HCT116 (cell line): Measurements from ENCODE around the gene AATF. TPM values are rescaled to one million over a fixed set of nuclear protein-coding genes. Genes with fewer than 3 reads are reported as not detected.

Source experiments
- ATAC-seq: fragments of 200-7000 bp; cut with Tn5 transposase; 2 replicates; pipeline ENCODE4 v1.9.1; 2020; ENCODE audit warnings: mild to moderate bottlenecking, moderate library complexity
- BruUV-seq: library from RNA; stranded (reverse); fragments of 400-500 nt; replicated peaks from 2 replicates; lab custom pipeline; 2021; lab: Mats Ljungman, UMichigan
- CTCF ChIA-PET: fragments of 300-600 bp; sonication (Branson Sonifier 250); formaldehyde crosslinking; loops from one replicate; lab custom pipeline; 2021; ENCODE audit warnings: antibody characterized with exemption; lab: Charles Lee
- POLR2A ChIA-PET: fragments of 300-600, 350-600 bp; sonication (Branson Sonifier 250); formaldehyde crosslinking; loops from one replicate; lab custom pipeline; 2021; ENCODE audit warnings: antibody characterized with exemption; lab: Charles Lee
- RAD21 ChIA-PET, 2 experiments: fragments of 300-600 bp; sonication (Branson Sonifier 250); formaldehyde crosslinking; loops; one replicate each; lab custom pipeline; 2023; ENCODE audit warnings: low total read pairs in 2 of 2; ENCODE audit not compliant: uncharacterized antibody in 2 of 2, unreplicated experiment in 2 of 2, low non-redundant PET in 1 of 2; lab: Charles Lee
- DNase-seq: peaks from one replicate; pipeline ENCODE4 v3.0.0-alpha.2; 2010; ENCODE audit warnings: low read depth, low spot score
- H2AFZ ChIP-seq: fragments of 200-600 bp; shearing (Covaris generic), sonication (generic); 2 replicates; pipeline ENCODE4 v1.6.1; 2017; ENCODE audit warnings: low read depth, mixed run types, mixed read lengths, antibody characterized with exemption, low read length; ENCODE audit not compliant: poor library complexity, severe bottlenecking
- H3K27ac ChIP-seq: 2 replicates; pipeline ENCODE4 v1.5.1; 2012; ENCODE audit warnings: low read depth, low read length
- H3K27me3 ChIP-seq: fragments of 200-600 bp; sonication (generic); 2 replicates; pipeline ENCODE4 v1.6.1; 2016; ENCODE audit warnings: mixed run types, low read length, mixed read lengths; ENCODE audit not compliant: insufficient read depth
- H3K36me3 ChIP-seq, 2 experiments: fragments of 200-500 bp in 1 of 2; fragments of 200-600 bp in 1 of 2; sonication (Bioruptor generic) in 1 of 2; sonication (generic) in 1 of 2; 2 replicates each; pipeline versions ENCODE4 v1.5.1 to v1.6.1; 2014 to 2016; ENCODE audit warnings: low read length in 2 of 2, inconsistent platforms in 1 of 2, mixed read lengths in 1 of 2, mixed run types in 1 of 2; ENCODE audit not compliant: insufficient read depth in 2 of 2, control insufficient read depth in 1 of 2
- H3K4me1 ChIP-seq, 2 experiments: fragments of 200-600 bp in 1 of 2; sonication (generic) in 1 of 2; 2 replicates each; pipeline versions ENCODE4 v1.5.1 to v1.6.1; 2012 to 2017; ENCODE audit warnings: low read length in 2 of 2, inconsistent platforms in 1 of 2, mild to moderate bottlenecking in 1 of 2, mixed read lengths in 1 of 2, mixed run types in 1 of 2, moderate library complexity in 1 of 2; ENCODE audit not compliant: insufficient read depth in 2 of 2, control insufficient read depth in 1 of 2
- H3K4me2 ChIP-seq: fragments of 200-600 bp; sonication (generic); 2 replicates; pipeline ENCODE4 v1.6.1; 2017; ENCODE audit warnings: mixed run types, low read length, mixed read lengths
- H3K4me3 ChIP-seq, 2 experiments: fragments of 200-600 bp in 1 of 2; sonication (generic) in 1 of 2; replicated peaks in 1 of 2; 2 replicates each; pipeline ENCODE4 v1.5.1; 2011 to 2016; ENCODE audit warnings: low read length in 2 of 2, control low read depth in 1 of 2, low read depth in 1 of 2, mild to moderate bottlenecking in 1 of 2, mixed read lengths in 1 of 2, mixed run types in 1 of 2
- H3K79me2 ChIP-seq: fragments of 200-600 bp; sonication (generic); 2 replicates; pipeline ENCODE4 v1.6.1; 2017; ENCODE audit warnings: mild to moderate bottlenecking, mixed run types, low read length, moderate library complexity, mixed read lengths; ENCODE audit not compliant: insufficient read depth
- H3K9ac ChIP-seq: fragments of 200-600 bp; sonication (generic); 2 replicates; pipeline ENCODE4 v1.6.1; 2016; ENCODE audit warnings: low read length, mixed read lengths
- H3K9me2 ChIP-seq: fragments of 200-600 bp; sonication (generic), shearing (Covaris generic); 2 replicates; pipeline ENCODE4 v1.6.1; 2017; ENCODE audit warnings: mixed run types, mild to moderate bottlenecking, moderate library complexity; ENCODE audit not compliant: insufficient read depth
- H3K9me3 ChIP-seq, 2 experiments: fragments of 200-500 bp in 1 of 2; fragments of 200-600 bp in 1 of 2; sonication (Bioruptor generic) in 1 of 2; sonication (generic) in 1 of 2; 2 replicates each; pipeline ENCODE4 v1.6.1; 2014 to 2017; ENCODE audit warnings: low read length in 2 of 2, mixed read lengths in 2 of 2, inconsistent platforms in 1 of 2, low read depth in 1 of 2, mild to moderate bottlenecking in 1 of 2, mixed run types in 1 of 2, moderate library complexity in 1 of 2; ENCODE audit not compliant: control insufficient read depth in 1 of 2, insufficient read depth in 1 of 2
- H4K20me1 ChIP-seq: fragments of 200-600 bp; sonication (generic), shearing (Covaris generic); 2 replicates; pipeline ENCODE4 v1.6.1; 2017; ENCODE audit warnings: mixed run types, mild to moderate bottlenecking, moderate library complexity; ENCODE audit not compliant: insufficient read depth
- EGR1 ChIP-seq: IDR thresholded peaks from 2 replicates; pipeline ENCODE4 v1.6.1; 2012; ENCODE audit warnings: low read depth
- EZH2 ChIP-seq: fragments of 200-600 bp; sonication (generic); IDR thresholded peaks from 2 replicates; pipeline ENCODE4 v1.6.1; 2017; ENCODE audit warnings: antibody characterized with exemption, mixed run types
- POLR2A ChIP-seq: IDR thresholded peaks from 2 replicates; pipeline ENCODE4 v1.7.0; 2011; ENCODE audit warnings: borderline replicate concordance; ENCODE audit not compliant: insufficient read depth, insufficient read length; ENCODE audit errors: extremely low read depth
- POLR2AphosphoS5 ChIP-seq: IDR thresholded peaks from 2 replicates; pipeline ENCODE4 v1.6.1; 2011; ENCODE audit warnings: mild to moderate bottlenecking, low read depth, low read length, moderate library complexity
- RAD21 ChIP-seq: IDR thresholded peaks from 2 replicates; pipeline ENCODE4 v1.6.1; 2012; ENCODE audit warnings: low read depth, mild to moderate bottlenecking
- SIN3A ChIP-seq: IDR thresholded peaks from 2 replicates; pipeline ENCODE4 v1.6.1; 2012; ENCODE audit warnings: low read depth
- SP1 ChIP-seq: IDR thresholded peaks from 2 replicates; pipeline ENCODE4 v1.6.1; 2012; ENCODE audit warnings: low read depth
- TCF7L2 ChIP-seq: IDR thresholded peaks from 2 replicates; pipeline ENCODE4 v1.7.0; 2011; ENCODE audit warnings: borderline replicate concordance, inconsistent platforms; ENCODE audit not compliant: insufficient read depth, insufficient read length; ENCODE audit errors: extremely low read depth
- YY1 ChIP-seq: IDR thresholded peaks from 2 replicates; pipeline ENCODE4 v1.6.1; 2011; ENCODE audit warnings: low read length, low read depth, moderate library complexity, mild to moderate bottlenecking; ENCODE audit not compliant: insufficient replicate concordance; ENCODE audit errors: extremely low read depth
- ZFX ChIP-seq: fragments of 450-650 bp; IDR thresholded peaks from 2 replicates; pipeline ENCODE4 v1.6.1; 2017
- ZNF274 ChIP-seq: fragments of 200-500 bp; sonication (Bioruptor generic); IDR thresholded peaks from 2 replicates; pipeline ENCODE4 v1.6.1; 2014; ENCODE audit warnings: mild to moderate bottlenecking, low read depth, low read length, inconsistent platforms
- intact Hi-C: fragments of 100-400 bp; cut with micrococcal nuclease; formaldehyde crosslinking; loops from 2 replicates; pipeline ENCODE4 v1.10.0; 2022
- total RNA-seq: library from RNA; stranded (reverse); gene quantifications from one replicate; pipeline ENCODE4 v1.2.1, GENCODE V29; 2021; ENCODE audit not compliant: unreplicated experiment
- TF ChIP-seq, protein P1 (sequence below): IDR thresholded peaks from 2 replicates; pipeline ENCODE4 v1.6.1; 2012
- TF ChIP-seq, protein P2 (sequence below): IDR thresholded peaks from 2 replicates; pipeline ENCODE4 v1.6.1; 2012; ENCODE audit warnings: low read depth
- TF ChIP-seq, protein P3 (sequence below): IDR thresholded peaks from 2 replicates; pipeline ENCODE4 v1.6.1; 2012

The AATF gene
- total RNA-seq, 1 experiment from 2014 or later: 105 TPM

DNA sequence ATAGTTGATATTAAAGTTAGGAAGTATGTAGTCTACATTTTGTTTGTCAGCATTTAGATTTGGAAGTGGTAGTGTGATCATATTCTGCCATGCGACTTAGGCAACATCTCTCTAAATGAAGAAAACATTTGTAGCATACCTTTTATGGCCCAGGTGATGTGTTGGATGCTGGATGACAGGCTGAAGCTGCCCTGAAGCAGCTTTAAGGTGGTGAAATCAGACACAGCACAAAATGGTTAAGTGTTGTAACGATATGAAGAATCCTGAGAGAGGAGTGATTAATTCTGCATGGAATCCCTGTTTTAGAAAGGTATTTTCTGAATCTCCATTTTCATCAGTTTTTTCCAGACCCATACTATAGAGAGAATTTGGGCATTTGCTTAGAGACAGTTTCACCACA, 28.3 kb downstream of the AATF start:
- RAD21 ChIA-PET: no interaction called here
- ATAC-seq (no peak), DNase-seq (no peak)
- Histone ChIP-seq H3K4me3 (no peak overlapping the region), H3K9ac (no peak overlapping the region), H3K36me3 (peaks cover 0 to 3% of the 10 kb centered on the region in 2 experiments; a peak in 1 of 4 replicates), H3K27me3 (no peaks in the 10 kb centered on the region), H4K20me1 (peaks cover 45% of the 10 kb centered on the region), H3K27ac (no peak overlapping the region), H3K4me2 (no peak overlapping the region), H3K9me3 (no peaks in the 10 kb centered on the region), H2AFZ (no peak overlapping the region), H3K9me2 (no peaks in the 10 kb centered on the region), H3K79me2 (peaks cover 100% of the 10 kb centered on the region), H3K4me1 (peaks cover 0 to 2% of the 10 kb centered on the region in 2 experiments; a peak in 1 of 4 replicates)
- CTCF ChIA-PET: no interaction called here
- POLR2A ChIA-PET: no interaction called here
- TF ChIP-seq, protein P1, sequence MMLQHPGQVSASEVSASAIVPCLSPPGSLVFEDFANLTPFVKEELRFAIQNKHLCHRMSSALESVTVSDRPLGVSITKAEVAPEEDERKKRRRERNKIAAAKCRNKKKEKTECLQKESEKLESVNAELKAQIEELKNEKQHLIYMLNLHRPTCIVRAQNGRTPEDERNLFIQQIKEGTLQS: no peak
- TF ChIP-seq SP1 (no peak), ZFX (no peak), EZH2 (no peak)
- BruUV-seq: no TSS peak
- intact Hi-C loops: no loop called here

DNA sequence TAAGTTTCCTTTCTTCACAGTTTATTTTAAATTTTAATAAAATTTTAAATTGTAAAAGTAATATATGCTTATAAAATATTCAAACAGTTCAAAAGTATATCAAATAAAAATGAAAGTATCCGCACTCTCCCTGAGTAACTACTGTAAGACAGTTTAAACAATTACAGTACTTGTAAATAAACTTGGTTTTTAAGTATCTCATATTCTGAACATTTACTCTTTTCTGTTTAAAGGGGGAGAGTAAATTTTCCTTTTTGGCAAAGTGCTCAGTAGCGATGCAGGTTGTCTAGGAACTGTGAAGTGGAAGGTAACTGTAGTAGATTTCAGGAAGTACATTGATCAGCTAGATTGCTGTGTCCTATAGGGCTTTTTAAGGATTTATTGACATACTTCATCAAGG, 28.8 kb downstream of the AATF start:
- Histone ChIP-seq H3K4me1 (peaks cover 0 to 2% of the 10 kb centered on the region in 2 experiments; a peak in 1 of 4 replicates), H3K27ac (no peak overlapping the region), H3K9ac (no peak overlapping the region), H3K36me3 (peaks cover 0 to 3% of the 10 kb centered on the region in 2 experiments; a peak in 1 of 4 replicates), H3K27me3 (no peaks in the 10 kb centered on the region), H3K9me3 (no peaks in the 10 kb centered on the region), H3K9me2 (no peaks in the 10 kb centered on the region), H2AFZ (no peak overlapping the region), H4K20me1 (peaks cover 40% of the 10 kb centered on the region), H3K79me2 (peaks cover 100% of the 10 kb centered on the region), H3K4me3 (no peak overlapping the region), H3K4me2 (no peak overlapping the region)
- DNase-seq (no peak), ATAC-seq (no peak)
- CTCF ChIA-PET: no interaction called here
- intact Hi-C loops: no loop called here
- RAD21 ChIA-PET: no interaction called here
- POLR2A ChIA-PET: no interaction called here
- BruUV-seq: no TSS peak
- TF ChIP-seq RAD21: no peak
- TF ChIP-seq ZFX: no peak
- no peak for TF ChIP-seq EGR1
- TF ChIP-seq POLR2A: no peak
- TF ChIP-seq, protein P2, sequence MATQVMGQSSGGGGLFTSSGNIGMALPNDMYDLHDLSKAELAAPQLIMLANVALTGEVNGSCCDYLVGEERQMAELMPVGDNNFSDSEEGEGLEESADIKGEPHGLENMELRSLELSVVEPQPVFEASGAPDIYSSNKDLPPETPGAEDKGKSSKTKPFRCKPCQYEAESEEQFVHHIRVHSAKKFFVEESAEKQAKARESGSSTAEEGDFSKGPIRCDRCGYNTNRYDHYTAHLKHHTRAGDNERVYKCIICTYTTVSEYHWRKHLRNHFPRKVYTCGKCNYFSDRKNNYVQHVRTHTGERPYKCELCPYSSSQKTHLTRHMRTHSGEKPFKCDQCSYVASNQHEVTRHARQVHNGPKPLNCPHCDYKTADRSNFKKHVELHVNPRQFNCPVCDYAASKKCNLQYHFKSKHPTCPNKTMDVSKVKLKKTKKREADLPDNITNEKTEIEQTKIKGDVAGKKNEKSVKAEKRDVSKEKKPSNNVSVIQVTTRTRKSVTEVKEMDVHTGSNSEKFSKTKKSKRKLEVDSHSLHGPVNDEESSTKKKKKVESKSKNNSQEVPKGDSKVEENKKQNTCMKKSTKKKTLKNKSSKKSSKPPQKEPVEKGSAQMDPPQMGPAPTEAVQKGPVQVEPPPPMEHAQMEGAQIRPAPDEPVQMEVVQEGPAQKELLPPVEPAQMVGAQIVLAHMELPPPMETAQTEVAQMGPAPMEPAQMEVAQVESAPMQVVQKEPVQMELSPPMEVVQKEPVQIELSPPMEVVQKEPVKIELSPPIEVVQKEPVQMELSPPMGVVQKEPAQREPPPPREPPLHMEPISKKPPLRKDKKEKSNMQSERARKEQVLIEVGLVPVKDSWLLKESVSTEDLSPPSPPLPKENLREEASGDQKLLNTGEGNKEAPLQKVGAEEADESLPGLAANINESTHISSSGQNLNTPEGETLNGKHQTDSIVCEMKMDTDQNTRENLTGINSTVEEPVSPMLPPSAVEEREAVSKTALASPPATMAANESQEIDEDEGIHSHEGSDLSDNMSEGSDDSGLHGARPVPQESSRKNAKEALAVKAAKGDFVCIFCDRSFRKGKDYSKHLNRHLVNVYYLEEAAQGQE: no peak
- no peak for TF ChIP-seq YY1
- no peak for TF ChIP-seq SIN3A
- TF ChIP-seq TCF7L2: no peak
- TF ChIP-seq POLR2AphosphoS5: no peak
- TF ChIP-seq, protein P3, sequence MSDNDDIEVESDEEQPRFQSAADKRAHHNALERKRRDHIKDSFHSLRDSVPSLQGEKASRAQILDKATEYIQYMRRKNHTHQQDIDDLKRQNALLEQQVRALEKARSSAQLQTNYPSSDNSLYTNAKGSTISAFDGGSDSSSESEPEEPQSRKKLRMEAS: no peak
- TF ChIP-seq EZH2: no peak
- TF ChIP-seq, protein P1: no peak
- no peak for TF ChIP-seq ZNF274
